Measurements from ENCODE around the gene ZNF337. TPM values are rescaled to one million over a fixed set of nuclear protein-coding genes. Genes with fewer than 3 reads are reported as not detected.

ZNF337 gene
- total RNA-seq, 6 experiments from 2014 or later = 2.9 to 4.8 (median 4.3) TPM

GRCh38 chr20:25697132-25697446 is 436 bp upstream of the ZNF337 start:
- Histone ChIP-seq H3K27ac (peak overlapping the region; percentile 78 to 88 (median 86)), H3K4me1 (peaks cover 0 to 12% (median 0%) of the 10 kb centered on the region in 4 donors), H3K36me3 (no peaks in the 10 kb centered on the region), H3K27me3 (no peaks in the 10 kb centered on the region), H3K4me3 (peak overlapping the region; percentile 84 to 91 (median 89)), H3K9me3 (no peaks in the 10 kb centered on the region)
- WGBS (ENCODE audit: insufficient coverage, low coverage, low lambda C conversion rate, missing lambda C conversion rate) = 6% methylated on average over 3 of the region's 3 CpGs
- intact Hi-C loops (cut with DNase I) = no loop called here
- TF ChIP-seq POLR2A (IDR thresholded peaks at IDR 0.05) (no peak), CTCF (IDR thresholded peaks at IDR 0.05) (no peak)
- no peak for DNase-seq
- ATAC-seq = no peak

GRCh38 chr20:25695532-25696370 is 902 bp downstream of the ZNF337 start:
- intact Hi-C loops (cut with DNase I) = no loop called here
- Histone ChIP-seq H3K36me3 (no peaks in the 10 kb centered on the region), H3K4me1 (peaks cover 0 to 12% (median 0%) of the 10 kb centered on the region in 4 donors), H3K27ac (peak overlapping the region; percentile 78 to 88 (median 86)), H3K27me3 (no peaks in the 10 kb centered on the region), H3K9me3 (no peaks in the 10 kb centered on the region), H3K4me3 (peak overlapping the region; percentile 84 to 91 (median 89))
- DNase-seq (no peak), ATAC-seq (peak; percentile 2 to 18 (median 8))
- TF ChIP-seq CTCF (IDR thresholded peaks at IDR 0.05) (no peak), POLR2A (IDR thresholded peaks at IDR 0.05) (no peak)
- 35% methylated on average over 8 of the region's 30 CpGs for WGBS (ENCODE audit: insufficient coverage, low coverage, low lambda C conversion rate, missing lambda C conversion rate)

- H3K4me3 ChIP-seq = no peak overlapping the region
- DNase-seq = no peak
- intact Hi-C loops (cut with DNase I) = no loop called here
- ATAC-seq = no peak
- H3K4me1 ChIP-seq = peaks cover 0 to 11% (median 0%) of the 10 kb centered on the region in 4 donors
- H3K9me3 ChIP-seq = no peaks in the 10 kb centered on the region
- TF ChIP-seq CTCF (IDR thresholded peaks at IDR 0.05) (no peak), POLR2A (IDR thresholded peaks at IDR 0.05) (no peak)
- H3K36me3 ChIP-seq = no peaks in the 10 kb centered on the region
- WGBS (ENCODE audit: insufficient coverage, low coverage, low lambda C conversion rate, missing lambda C conversion rate) = 78% methylated on average over 2 of the region's 2 CpGs
- no peak overlapping the region for H3K27ac ChIP-seq
- H3K27me3 ChIP-seq = no peaks in the 10 kb centered on the region
Measured at GRCh38 chr20:25692499-25692898, 4.2 kb downstream of the ZNF337 start.

GRCh38 chr20:25690427-25690826 is 6.2 kb downstream of the ZNF337 start:
- Histone ChIP-seq H3K4me1 (peaks cover 0 to 4% (median 0%) of the 10 kb centered on the region in 4 donors), H3K36me3 (no peaks in the 10 kb centered on the region), H3K27me3 (no peaks in the 10 kb centered on the region), H3K4me3 (no peak overlapping the region), H3K27ac (no peak overlapping the region), H3K9me3 (no peaks in the 10 kb centered on the region)
- intact Hi-C loops (cut with DNase I) = no loop called here
- no peak for DNase-seq
- TF ChIP-seq POLR2A (IDR thresholded peaks at IDR 0.05) (no peak), CTCF (IDR thresholded peaks at IDR 0.05) (no peak)
- no peak for ATAC-seq

Measured in right lobe of liver (tissue), 6 donors.